Stimulated activated CD8-positive, alpha-beta memory T cell treated with anti-CD3 and anti-CD28 coated beads, Interleukin-7, amount 100 ng/mL, for 1 hour (primary cell): Measurements from ENCODE around the gene SPATA16.
"Not testable (repeated sequence)": the region's sequence is repeated elsewhere in the genome, so short reads cannot be mapped to it uniquely, and the experiment has no call there.

Experiments
- DNase-seq, 2 donors: peaks; one replicate each; pipeline ENCODE4 v3.0.0-alpha.2; 2020; ENCODE audit warnings: low read depth in 2 of 2

Gene SPATA16

GRCh38 chr3:172877011-172877410, 264.0 kb downstream of the SPATA16 start:
- no peak for DNase-seq

- no peak for DNase-seq
Measured at GRCh38 chr3:172876297-172876696, 264.7 kb downstream of the SPATA16 start.

GRCh38 chr3:172875039-172875438, 266.0 kb downstream of the SPATA16 start:
- no peak for DNase-seq

GRCh38 chr3:172869784-172870518, 271.1 kb downstream of the SPATA16 start:
- no peak for DNase-seq

GRCh38 chr3:172869368-172869771, 271.7 kb downstream of the SPATA16 start:
- no peak for DNase-seq

GRCh38 chr3:172868582-172869200, 272.3 kb downstream of the SPATA16 start:
- no peak for DNase-seq

- DNase-seq: not testable (repeated sequence)
Measured at GRCh38 chr3:172866726-172867350, 274.2 kb downstream of the SPATA16 start.

GRCh38 chr3:172859041-172859440, 282.0 kb downstream of the SPATA16 start:
- no peak for DNase-seq

- no peak for DNase-seq
Measured at GRCh38 chr3:172856795-172857742, 284.0 kb downstream of the SPATA16 start.

- DNase-seq: no peak
Measured at GRCh38 chr3:172855037-172855436, 286.0 kb downstream of the SPATA16 start.

- DNase-seq: no peak
Measured at GRCh38 chr3:172853921-172854666, 286.9 kb downstream of the SPATA16 start.

- DNase-seq: no peak
Measured at GRCh38 chr3:172853005-172853404, 288.0 kb downstream of the SPATA16 start.

GRCh38 chr3:172848910-172849309, 292.1 kb downstream of the SPATA16 start:
- DNase-seq: no peak

- no peak for DNase-seq
Measured at GRCh38 chr3:172847292-172847691, 293.7 kb downstream of the SPATA16 start.

- no peak for DNase-seq
Measured at GRCh38 chr3:172846706-172847105, 294.3 kb downstream of the SPATA16 start.

GRCh38 chr3:172846103-172846561, 294.9 kb downstream of the SPATA16 start:
- DNase-seq: no peak

GRCh38 chr3:172844428-172844827, 296.6 kb downstream of the SPATA16 start:
- DNase-seq: no peak

- no peak for DNase-seq
Measured at GRCh38 chr3:172840913-172841312, 300.1 kb downstream of the SPATA16 start.

- DNase-seq: no peak
Measured at GRCh38 chr3:172840463-172840862, 300.6 kb downstream of the SPATA16 start.

- no peak for DNase-seq
Measured at GRCh38 chr3:172839679-172840078, 301.4 kb downstream of the SPATA16 start.
